Lower lobe of right lung (tissue), 2 donors: ENCODE results near the gene KDM4F. TPM values are rescaled to one million over a fixed set of nuclear protein-coding genes. Genes with fewer than 3 reads are reported as not detected.
"Not testable (repeated sequence)": the region's sequence is repeated elsewhere in the genome, so short reads cannot be mapped to it uniquely, and the experiment has no call there.

Source experiments
- ATAC-seq, 2 donors: fragments of 200-7000 bp; cut with Tn5 transposase; one replicate each; pipeline ENCODE4 v1.9.1; 2020 to 2022; ENCODE audit warnings: mild to moderate bottlenecking in 2 of 2, moderate library complexity in 2 of 2
- DNase-seq: peaks from one replicate; pipeline ENCODE4 v3.0.0-alpha.2; 2020
- H3K27ac ChIP-seq: fragments of 200-600 bp; one replicate; pipeline ENCODE4 v1.8.0; 2022
- H3K27me3 ChIP-seq: fragments of 200-600 bp; one replicate; pipeline ENCODE4 v1.8.0; 2022; ENCODE audit warnings: low read depth
- H3K36me3 ChIP-seq: fragments of 200-600 bp; one replicate; pipeline ENCODE4 v1.8.0; 2022; ENCODE audit warnings: mild to moderate bottlenecking
- H3K4me1 ChIP-seq: fragments of 200-600 bp; one replicate; pipeline ENCODE4 v1.8.0; 2022
- H3K4me3 ChIP-seq: fragments of 200-600 bp; one replicate; pipeline ENCODE4 v1.8.0; 2022; ENCODE audit warnings: mild to moderate bottlenecking
- H3K9me3 ChIP-seq: fragments of 200-600 bp; one replicate; pipeline ENCODE4 v1.8.0; 2022
- CTCF ChIP-seq: fragments of 200-600 bp; IDR thresholded peaks from one replicate; pipeline ENCODE4 v1.8.0; 2022; ENCODE audit warnings: antibody characterized with exemption, mild to moderate bottlenecking
- intact Hi-C: fragments of 100-400 bp; cut with DNase I; formaldehyde crosslinking; loops from one replicate; pipeline ENCODE4 v1.11.0; 2022
- long read RNA-seq: library from polyadenylated mRNA; unstranded; transcript quantifications from one replicate; pipeline ENCODE4 v2.0.0, GENCODE V29; 2021
- total RNA-seq: library from RNA; stranded (reverse); fragmentation: NEBNext Ultra II Directional; extraction: Animal tissue kit (Norgen Biotek cat#: 25700); gene quantifications from one replicate; pipeline ENCODE4 v1.2.1, GENCODE V29; 2021
- donor health status: DM: no; HTN: yes; CAD: no; lungs with severe emphysema.

Gene KDM4F
- not detected for total RNA-seq
- long read RNA-seq = 0 reads

- H3K9me3 ChIP-seq, H3K36me3 ChIP-seq, H3K4me3 ChIP-seq, H3K27me3 ChIP-seq, intact Hi-C loops, DNase-seq, ATAC-seq, H3K27ac ChIP-seq, H3K4me1 ChIP-seq: not testable (repeated sequence)
Measured at GRCh38 chr11:95049122-95049521, at the start of gene KDM4F. TSS of gene KDM4F (plus strand) at chr11:95049422.

- DNase-seq (no peak), ATAC-seq (no peak)
- no peak for TF ChIP-seq CTCF
- Histone ChIP-seq H3K4me1 (no peaks in the 10 kb centered on the region), H3K4me3 (no peak overlapping the region), H3K27ac (no peak overlapping the region), H3K27me3 (no peaks in the 10 kb centered on the region), H3K9me3 (no peaks in the 10 kb centered on the region), H3K36me3 (no peaks in the 10 kb centered on the region)
- intact Hi-C loops = no loop called here
Measured at GRCh38 chr11:95003716-95004115, 45.5 kb upstream of the KDM4F start.

- H3K4me1 ChIP-seq = no peaks in the 10 kb centered on the region
- DNase-seq (no peak), ATAC-seq (no peak)
- H3K36me3 ChIP-seq = no peaks in the 10 kb centered on the region
- intact Hi-C loops = no loop called here
- H3K4me3 ChIP-seq = no peak overlapping the region
- H3K27ac ChIP-seq = no peak overlapping the region
- H3K9me3 ChIP-seq = no peaks in the 10 kb centered on the region
- TF ChIP-seq CTCF = no peak
- no peaks in the 10 kb centered on the region for H3K27me3 ChIP-seq
Measured at GRCh38 chr11:95005642-95006041, 43.6 kb upstream of the KDM4F start.

- H3K27ac ChIP-seq = no peak overlapping the region
- H3K9me3 ChIP-seq = no peaks in the 10 kb centered on the region
- DNase-seq (no peak), ATAC-seq (no peak)
- H3K27me3 ChIP-seq = no peaks in the 10 kb centered on the region
- H3K4me3 ChIP-seq = no peak overlapping the region
- no peak for TF ChIP-seq CTCF
- intact Hi-C loops = no loop called here
- H3K4me1 ChIP-seq = no peaks in the 10 kb centered on the region
- H3K36me3 ChIP-seq = no peaks in the 10 kb centered on the region
Measured at GRCh38 chr11:95011376-95011775, 37.8 kb upstream of the KDM4F start.

- DNase-seq = no peak
- Histone ChIP-seq H3K9me3 (no peaks in the 10 kb centered on the region), H3K4me3 (no peak overlapping the region), H3K36me3 (no peaks in the 10 kb centered on the region), H3K27ac (no peak overlapping the region), H3K4me1 (no peaks in the 10 kb centered on the region), H3K27me3 (no peaks in the 10 kb centered on the region)
- no peak for TF ChIP-seq CTCF
- intact Hi-C loops = no loop called here
- no peak for ATAC-seq
Measured at GRCh38 chr11:95014184-95014821, 34.9 kb upstream of the KDM4F start.

GRCh38 chr11:95016139-95016538 is 33.1 kb upstream of the KDM4F start:
- H3K4me1 ChIP-seq = no peaks in the 10 kb centered on the region
- DNase-seq = no peak
- no peaks in the 10 kb centered on the region for H3K9me3 ChIP-seq
- ATAC-seq = no peak
- no peak overlapping the region for H3K27ac ChIP-seq
- no peaks in the 10 kb centered on the region for H3K27me3 ChIP-seq
- no peaks in the 10 kb centered on the region for H3K36me3 ChIP-seq
- TF ChIP-seq CTCF = no peak
- no peak overlapping the region for H3K4me3 ChIP-seq
- intact Hi-C loops = no loop called here

GRCh38 chr11:95021468-95021867 is 27.8 kb upstream of the KDM4F start:
- ATAC-seq, H3K9me3 ChIP-seq, H3K27me3 ChIP-seq, H3K36me3 ChIP-seq, DNase-seq, intact Hi-C loops, H3K4me1 ChIP-seq, H3K27ac ChIP-seq, H3K4me3 ChIP-seq: not testable (repeated sequence)
